Measurements from ENCODE around the gene CCDC102B.
"Not testable (repeated sequence)": the region's sequence is repeated elsewhere in the genome, so short reads cannot be mapped to it uniquely, and the experiment has no call there.

The CCDC102B gene

GRCh38 chr18:68830256-68831045 is 32.6 kb downstream of the CCDC102B start:
- no peak for DNase-seq

DNA sequence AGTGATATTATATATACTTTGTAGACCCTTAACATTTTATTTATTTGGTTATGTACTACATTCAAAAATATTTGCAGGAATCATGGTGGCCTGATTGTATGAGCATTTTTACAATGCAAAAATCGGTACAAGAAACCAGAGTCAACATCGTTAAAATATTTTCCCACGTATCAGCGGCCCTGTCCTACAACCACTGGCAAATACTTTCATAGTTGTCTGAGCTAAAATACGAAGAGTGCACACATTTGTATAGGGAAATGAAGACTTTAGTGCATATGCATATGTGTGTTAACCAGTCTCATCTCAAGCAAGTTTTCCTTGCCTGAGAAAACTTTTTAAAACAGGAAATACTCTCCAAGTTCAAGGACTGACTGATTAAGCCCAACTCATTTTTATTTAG is 35.9 kb downstream of the CCDC102B start:
- no peak for DNase-seq

DNA sequence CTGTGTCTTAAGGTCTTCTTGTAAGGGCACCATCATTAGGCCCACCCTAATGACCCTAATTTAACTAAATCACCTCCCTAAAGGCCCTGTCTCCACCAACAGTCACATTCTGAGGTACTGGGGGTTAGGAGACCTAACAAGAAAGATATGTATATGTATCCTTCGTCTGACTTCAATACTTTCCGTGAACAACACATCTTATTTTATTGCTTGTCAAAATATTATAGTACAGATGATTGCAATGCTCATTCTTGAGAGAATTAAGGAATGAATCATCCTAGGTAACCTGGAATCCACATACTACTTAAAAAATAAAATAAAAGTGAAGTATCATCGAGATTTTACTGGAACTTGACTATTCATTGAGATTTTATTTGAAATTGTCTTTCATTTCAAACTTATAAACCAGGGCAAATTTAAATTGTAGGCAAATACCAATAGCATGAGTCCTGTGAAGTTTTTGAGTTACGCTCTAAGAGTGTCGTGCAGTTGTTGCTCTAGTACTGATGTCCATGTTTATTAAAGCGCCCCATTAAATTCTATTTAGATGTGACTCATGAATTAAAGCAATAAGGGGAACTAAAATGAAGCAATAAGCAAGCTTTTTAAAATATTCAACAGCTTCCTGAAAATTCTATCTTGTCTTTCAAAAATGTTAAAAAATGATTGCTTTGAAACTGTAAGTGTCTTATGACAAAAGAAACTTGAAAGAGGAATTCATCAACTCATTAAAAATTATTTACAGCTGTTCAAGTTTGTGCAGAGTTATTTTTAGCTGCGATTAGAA is 40.0 kb downstream of the CCDC102B start:
- peak; percentile 44 for DNase-seq

- no peak for DNase-seq
Measured at GRCh38 chr18:68839701-68840100, 41.8 kb downstream of the CCDC102B start.

DNA sequence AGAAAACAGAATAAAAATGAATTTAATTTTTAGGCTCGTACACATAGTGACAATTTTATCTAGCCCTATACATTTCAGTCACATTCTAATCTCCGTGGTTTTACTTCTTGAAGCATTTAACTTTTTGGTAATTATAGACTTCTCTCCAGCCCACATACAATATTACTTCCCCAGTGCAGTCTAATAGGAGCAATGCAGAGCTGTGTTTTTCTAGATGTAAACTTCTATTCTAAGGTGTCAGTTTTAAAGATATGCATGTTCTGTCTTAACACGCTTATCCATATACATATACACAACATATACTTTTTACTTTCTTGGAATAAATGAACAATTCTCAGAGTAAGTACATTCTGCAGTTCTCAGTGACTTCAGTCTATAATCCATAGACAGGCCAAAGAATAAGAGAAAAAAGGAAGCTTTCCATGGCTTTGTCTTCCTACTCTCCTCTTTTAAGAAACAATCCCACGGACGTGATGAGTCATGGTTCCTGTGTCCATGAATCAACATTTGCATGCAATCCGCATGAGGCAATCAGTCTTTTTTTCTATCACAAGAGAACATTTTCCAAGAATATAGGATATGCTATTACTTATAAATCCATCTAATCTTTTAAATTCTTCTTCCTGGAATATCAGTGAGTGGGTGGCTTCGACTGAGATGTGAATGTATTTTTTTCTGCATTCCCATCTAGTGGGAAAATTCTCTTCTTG is 42.8 kb downstream of the CCDC102B start:
- peak; percentile 92 for DNase-seq

- DNase-seq = no peak
Measured at GRCh38 chr18:68841301-68841700, 43.4 kb downstream of the CCDC102B start.

GRCh38 chr18:68842951-68843350 is 45.1 kb downstream of the CCDC102B start:
- DNase-seq = no peak

- no peak for DNase-seq
Measured at GRCh38 chr18:68843473-68844089, 45.7 kb downstream of the CCDC102B start.

GRCh38 chr18:68847219-68847837 is 49.4 kb downstream of the CCDC102B start:
- peak; percentile 54 for DNase-seq

- DNase-seq = no peak
Measured at GRCh38 chr18:68848242-68848641, 50.4 kb downstream of the CCDC102B start.

- DNase-seq = no peak
Measured at GRCh38 chr18:68854786-68855391, 57.0 kb downstream of the CCDC102B start.

DNA sequence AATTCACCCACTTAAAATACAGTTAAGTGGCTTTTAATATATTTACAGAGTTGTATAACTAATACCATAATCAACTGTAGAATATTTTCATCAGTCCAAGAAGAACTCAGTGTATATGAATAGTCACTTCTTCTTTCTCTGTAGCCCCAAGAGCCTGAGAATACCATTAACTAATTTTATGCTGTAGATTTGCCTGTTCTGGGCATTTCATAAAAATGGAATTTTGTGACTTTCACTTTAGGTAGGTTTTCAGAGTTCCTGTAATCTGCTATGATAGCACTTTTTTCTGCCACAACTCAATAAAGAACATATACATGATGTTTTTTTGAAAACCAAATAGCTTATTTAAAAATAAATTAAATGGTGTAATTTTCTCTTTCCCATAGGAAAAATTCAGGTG is 57.6 kb downstream of the CCDC102B start:
- DNase-seq = peak; percentile 47

- DNase-seq = no peak
Measured at GRCh38 chr18:68861365-68861764, 63.5 kb downstream of the CCDC102B start.

- DNase-seq = peak; percentile 55
Measured at GRCh38 chr18:68865021-68865420, 67.1 kb downstream of the CCDC102B start.

DNA sequence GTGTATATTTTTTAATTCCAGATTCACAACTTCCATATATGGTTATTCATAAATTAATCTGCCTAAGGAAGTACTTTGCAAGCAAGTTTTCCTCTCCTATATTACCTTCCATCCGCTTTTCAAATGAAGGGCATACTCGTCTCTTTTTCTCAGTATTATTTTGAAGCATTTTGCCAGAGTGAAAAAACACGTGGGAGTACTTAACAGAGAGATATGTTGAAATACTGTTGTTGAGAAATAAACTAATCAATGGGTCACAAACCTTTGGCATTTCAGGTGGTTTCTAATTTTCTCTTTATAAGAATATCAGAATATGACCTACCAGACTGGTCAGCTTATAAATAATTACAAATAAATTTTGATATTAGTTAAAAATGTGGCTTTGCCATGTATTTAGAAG is 67.6 kb downstream of the CCDC102B start:
- no peak for DNase-seq

GRCh38 chr18:68873003-68873402 is 75.1 kb downstream of the CCDC102B start:
- DNase-seq = no peak

- no peak for DNase-seq
Measured at GRCh38 chr18:68874361-68874760, 76.5 kb downstream of the CCDC102B start.

DNA sequence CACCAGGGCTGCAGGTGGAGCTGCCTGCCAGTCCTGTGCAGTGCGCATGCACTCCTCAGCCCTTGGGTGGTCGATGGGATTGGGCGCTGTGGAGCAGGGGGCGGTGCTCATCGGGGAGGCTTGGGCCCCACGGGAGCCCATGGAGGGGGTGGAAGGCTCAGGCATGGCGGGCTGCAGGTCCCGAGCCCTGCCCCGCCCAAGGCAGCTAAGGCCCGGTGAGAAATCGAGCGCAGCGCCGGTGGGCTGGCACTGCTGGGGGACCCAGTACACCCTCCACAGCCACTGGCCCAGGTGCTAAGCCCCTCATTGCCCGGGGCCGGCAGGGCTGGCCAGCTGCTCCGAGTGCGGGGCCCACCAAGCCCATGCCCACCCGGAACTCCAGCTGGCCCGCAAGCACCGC is 82.1 kb downstream of the CCDC102B start:
- DNase-seq = not testable (repeated sequence)

- DNase-seq = no peak
Measured at GRCh38 chr18:68887410-68887809, 89.5 kb downstream of the CCDC102B start.

DNA sequence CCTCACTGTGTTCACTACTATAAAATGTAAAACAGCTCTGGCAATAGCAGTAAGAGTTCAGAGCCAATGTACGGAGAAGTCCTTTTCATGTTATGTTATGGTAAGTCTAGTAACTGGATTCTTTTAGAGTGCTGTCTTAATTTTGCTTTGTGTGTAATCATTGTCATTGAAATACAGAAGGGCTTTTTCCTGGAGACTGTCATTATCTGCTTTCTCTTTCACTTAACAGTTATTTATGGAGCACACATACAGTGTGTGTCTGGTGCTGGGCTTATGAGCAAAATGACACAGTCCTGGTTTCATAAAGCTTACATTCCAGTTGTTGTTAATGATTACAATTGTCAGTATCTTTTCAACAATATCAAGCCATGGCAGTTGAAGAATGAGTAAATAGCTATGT is 95.5 kb downstream of the CCDC102B start:
- DNase-seq = no peak

DNA sequence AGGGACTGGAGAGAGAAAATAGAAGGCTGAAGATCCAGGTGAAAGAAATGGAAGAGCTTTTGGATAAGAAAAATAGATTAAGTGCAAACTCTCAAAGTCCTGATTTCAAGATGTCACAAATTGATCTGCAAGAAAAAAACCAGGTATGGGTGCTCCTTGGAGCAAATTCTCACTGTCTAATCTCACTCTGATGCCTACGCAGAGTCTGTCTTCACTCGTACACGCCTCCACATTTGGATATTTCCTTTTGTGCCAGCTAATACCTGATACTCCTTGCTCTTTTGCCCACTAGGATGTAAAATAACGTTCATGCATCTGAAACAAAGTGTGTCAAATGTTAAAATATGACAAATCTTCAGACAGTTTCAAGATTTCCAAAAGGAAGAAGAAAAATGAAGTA is 99.4 kb downstream of the CCDC102B start:
- DNase-seq = no peak

DNA sequence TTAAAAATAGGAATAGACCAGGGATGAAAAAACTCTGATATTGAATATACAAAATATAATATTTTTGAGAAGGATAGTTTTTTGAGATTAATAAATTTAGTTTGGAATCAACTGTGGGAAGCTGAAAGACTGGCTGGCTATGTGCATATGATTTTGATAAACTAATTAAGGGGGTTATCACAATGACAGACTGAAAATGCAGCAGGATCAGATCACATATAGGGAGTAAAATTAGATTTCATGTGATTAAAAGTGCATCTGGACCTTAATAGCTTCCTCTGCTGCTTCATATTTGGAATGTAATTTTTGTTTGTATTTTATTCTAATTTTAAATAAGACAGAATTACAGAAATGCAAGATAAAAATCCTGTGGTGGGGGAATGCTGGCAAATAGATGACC is 111.7 kb downstream of the CCDC102B start:
- no peak for DNase-seq

All from suppressor macrophage treated with lipopolysaccharide for 4 hours (primary cell).